Skeletal muscle tissue (tissue), 1 donor: Measurements from ENCODE around the gene MCMBP. TPM values are rescaled to one million over a fixed set of nuclear protein-coding genes. Genes with fewer than 3 reads are reported as not detected.

ENCODE experiments used
- total RNA-seq: library from RNA; depleted of rRNA; stranded (reverse); fragments of >200 nt; gene quantifications from one replicate; pipeline ENCODE4 v1.2.3, GENCODE V29; 2014

The MCMBP gene
- total RNA-seq, 1 donor from 2014 or later: 35.5 TPM

Other genes starting within 250 kb of the MCMBP start
- 4.7 TPM for gene BAG3, start 221.5 kb downstream of the MCMBP start, total RNA-seq
- gene INPP5F, start 146.8 kb downstream of the MCMBP start, total RNA-seq: 11.5 TPM
- 17.7 TPM for gene SEC23IP, start 19.9 kb upstream of the MCMBP start, total RNA-seq